GM06990 (cell line): Measurements from ENCODE around the gene BPIFB6.

Experiments
- DNase-seq: peaks from one replicate; pipeline ENCODE4 v3.0.0-alpha.2; 2011; ENCODE audit not compliant: insufficient read length; ENCODE audit errors: extremely low read depth
- H3K27me3 ChIP-seq: replicated peaks from 2 replicates; pipeline ENCODE4 v1.6.0; 2011; ENCODE audit warnings: low read length; ENCODE audit not compliant: control insufficient read depth, insufficient read depth
- H3K36me3 ChIP-seq: 2 replicates; pipeline ENCODE4 v1.5.1; 2011; ENCODE audit warnings: low read length; ENCODE audit not compliant: control insufficient read depth, insufficient read depth
- H3K4me3 ChIP-seq: replicated peaks from 2 replicates; pipeline ENCODE4 v1.5.1; 2011; ENCODE audit warnings: low read depth, mild to moderate bottlenecking, control low read depth, low read length
- TF ChIP-seq, protein P1 (sequence below): IDR thresholded peaks from 2 replicates; pipeline ENCODE4 v1.5.1; 2011; ENCODE audit warnings: low read length, control low read depth, mild to moderate bottlenecking, inconsistent platforms; ENCODE audit not compliant: insufficient read depth, poor library complexity, severe bottlenecking

The BPIFB6 gene

DNA sequence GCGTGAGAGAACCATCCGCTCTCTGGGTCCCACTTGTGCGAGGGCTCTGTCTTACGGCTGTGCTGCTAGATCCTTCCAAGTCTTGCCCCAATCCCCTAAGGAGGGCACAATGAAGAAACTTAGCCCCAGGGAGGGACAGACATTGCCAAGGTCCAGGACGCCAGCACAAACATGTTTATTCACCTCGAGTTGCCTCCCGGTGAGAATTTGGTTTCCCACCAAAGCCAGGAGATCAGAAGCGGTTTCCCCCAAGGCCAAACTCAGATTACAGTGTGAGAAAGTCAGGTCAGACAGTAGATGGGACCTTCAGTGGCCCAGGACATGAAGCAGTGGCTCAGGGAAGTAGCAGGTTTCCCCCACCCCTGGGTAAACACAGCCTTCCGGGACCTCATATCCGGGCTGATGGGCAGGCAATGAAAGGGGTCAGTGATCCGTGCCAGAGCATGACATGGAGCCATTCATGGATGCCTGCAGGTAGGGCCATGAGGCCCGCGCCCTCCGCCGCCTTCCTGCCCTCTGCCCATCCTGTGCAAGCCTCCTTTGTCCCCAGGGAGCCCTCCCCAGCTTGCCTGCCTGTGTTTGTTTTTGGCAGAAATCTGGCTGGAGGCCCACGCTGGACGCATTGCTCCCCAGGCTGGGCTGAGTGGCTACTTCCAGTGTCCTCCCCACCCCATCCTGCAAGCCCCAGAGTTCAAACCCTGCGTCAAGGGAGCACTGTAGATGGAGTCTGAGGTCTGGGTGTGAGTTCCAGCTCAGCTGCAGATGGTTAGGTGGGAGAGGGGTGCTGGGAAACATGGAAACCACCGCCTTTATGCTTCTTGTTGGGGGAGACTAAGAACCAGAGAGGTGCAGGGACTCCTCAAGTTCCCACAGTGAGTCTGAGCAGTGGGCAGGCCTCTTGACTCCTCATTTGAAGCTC, 22.0 kb upstream of the BPIFB6 start:
- Histone ChIP-seq H3K27me3 (no peaks in the 10 kb centered on the region), H3K4me3 (no peak overlapping the region), H3K36me3 (no peaks in the 10 kb centered on the region)
- no peak for DNase-seq
- TF ChIP-seq, protein P1, sequence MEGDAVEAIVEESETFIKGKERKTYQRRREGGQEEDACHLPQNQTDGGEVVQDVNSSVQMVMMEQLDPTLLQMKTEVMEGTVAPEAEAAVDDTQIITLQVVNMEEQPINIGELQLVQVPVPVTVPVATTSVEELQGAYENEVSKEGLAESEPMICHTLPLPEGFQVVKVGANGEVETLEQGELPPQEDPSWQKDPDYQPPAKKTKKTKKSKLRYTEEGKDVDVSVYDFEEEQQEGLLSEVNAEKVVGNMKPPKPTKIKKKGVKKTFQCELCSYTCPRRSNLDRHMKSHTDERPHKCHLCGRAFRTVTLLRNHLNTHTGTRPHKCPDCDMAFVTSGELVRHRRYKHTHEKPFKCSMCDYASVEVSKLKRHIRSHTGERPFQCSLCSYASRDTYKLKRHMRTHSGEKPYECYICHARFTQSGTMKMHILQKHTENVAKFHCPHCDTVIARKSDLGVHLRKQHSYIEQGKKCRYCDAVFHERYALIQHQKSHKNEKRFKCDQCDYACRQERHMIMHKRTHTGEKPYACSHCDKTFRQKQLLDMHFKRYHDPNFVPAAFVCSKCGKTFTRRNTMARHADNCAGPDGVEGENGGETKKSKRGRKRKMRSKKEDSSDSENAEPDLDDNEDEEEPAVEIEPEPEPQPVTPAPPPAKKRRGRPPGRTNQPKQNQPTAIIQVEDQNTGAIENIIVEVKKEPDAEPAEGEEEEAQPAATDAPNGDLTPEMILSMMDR: no peak

DNA sequence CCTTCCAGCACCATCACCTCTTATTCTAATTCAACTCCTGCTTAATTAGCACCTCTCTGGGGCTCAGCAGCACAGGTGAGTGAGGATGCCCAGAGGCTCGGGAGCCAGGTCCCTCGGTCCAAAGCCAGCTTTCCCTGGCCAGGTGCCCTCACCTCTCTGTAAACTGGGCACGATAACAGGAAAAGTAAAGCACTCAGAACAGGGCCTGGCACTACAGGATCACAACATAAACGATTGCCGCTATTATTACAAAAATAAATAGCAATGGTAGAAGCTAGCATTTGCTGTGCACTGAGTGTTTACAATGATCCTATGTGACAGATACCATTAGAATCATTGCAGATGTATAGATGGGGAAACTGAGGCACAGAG, 21.3 kb upstream of the BPIFB6 start:
- TF ChIP-seq, protein P1: no peak
- DNase-seq: no peak
- no peaks in the 10 kb centered on the region for H3K27me3 ChIP-seq
- H3K4me3 ChIP-seq: no peak overlapping the region
- no peaks in the 10 kb centered on the region for H3K36me3 ChIP-seq

- no peaks in the 10 kb centered on the region for H3K36me3 ChIP-seq
- H3K27me3 ChIP-seq: no peaks in the 10 kb centered on the region
- DNase-seq: no peak
- no peak overlapping the region for H3K4me3 ChIP-seq
- TF ChIP-seq, protein P1: no peak
These were observed 20.6 kb upstream of the BPIFB6 start for GRCh38 chr20:33010674-33011449.

- Histone ChIP-seq H3K27me3 (no peaks in the 10 kb centered on the region), H3K4me3 (no peak overlapping the region), H3K36me3 (no peaks in the 10 kb centered on the region)
- TF ChIP-seq, protein P1: no peak
- DNase-seq: no peak
These were observed 18.9 kb upstream of the BPIFB6 start for GRCh38 chr20:33012327-33013189.

GRCh38 chr20:33013701-33014326, 17.6 kb upstream of the BPIFB6 start:
- no peaks in the 10 kb centered on the region for H3K27me3 ChIP-seq
- TF ChIP-seq, protein P1: no peak
- DNase-seq: no peak

More at GRCh38 chr20:33013701-33014326, 17.6 kb upstream of the BPIFB6 start:
- Histone ChIP-seq H3K36me3 (no peaks in the 10 kb centered on the region), H3K4me3 (no peak overlapping the region)
